Upper lobe of right lung (tissue), 1 donor: ENCODE results near the gene NIPAL1. TPM values are rescaled to one million over a fixed set of nuclear protein-coding genes. Genes with fewer than 3 reads are reported as not detected.

ENCODE experiments used
- ATAC-seq: fragments of 200-7000 bp; cut with Tn5 transposase; one replicate; pipeline ENCODE4 v1.9.1; 2020; ENCODE audit warnings: mild to moderate bottlenecking, moderate library complexity
- DNase-seq: peaks from one replicate; pipeline ENCODE4 v3.0.0-alpha.2; 2020
- H3K27ac ChIP-seq: fragments of 200-600 bp; one replicate; pipeline ENCODE4 v1.8.0; 2022
- H3K27me3 ChIP-seq: fragments of 200-600 bp; one replicate; pipeline ENCODE4 v1.8.0; 2022; ENCODE audit warnings: mild to moderate bottlenecking
- H3K36me3 ChIP-seq: fragments of 200-600 bp; one replicate; pipeline ENCODE4 v1.8.0; 2022
- H3K4me1 ChIP-seq: fragments of 200-600 bp; one replicate; pipeline ENCODE4 v1.8.0; 2022
- H3K4me3 ChIP-seq: fragments of 200-600 bp; one replicate; pipeline ENCODE4 v1.8.0; 2022; ENCODE audit warnings: mild to moderate bottlenecking
- H3K9me3 ChIP-seq: fragments of 200-600 bp; one replicate; pipeline ENCODE4 v1.8.0; 2022
- intact Hi-C: fragments of 100-400 bp; cut with DNase I; formaldehyde crosslinking; loops from one replicate; pipeline ENCODE4 v1.11.0; 2022
- total RNA-seq: library from RNA; stranded (reverse); fragmentation: NEBNext Ultra II Directional; extraction: Animal tissue kit (Norgen Biotek cat#: 25700); gene quantifications from one replicate; pipeline ENCODE4 v1.2.1, GENCODE V29; 2021
- TF ChIP-seq, protein P1 (sequence below): fragments of 200-600 bp; IDR thresholded peaks from one replicate; pipeline ENCODE4 v1.8.0; 2022; ENCODE audit warnings: antibody characterized with exemption
- donor health status: DM: no; HTN: yes; CAD: no; lungs with severe emphysema.

NIPAL1 gene
- total RNA-seq, 1 donor from 2014 or later = 2.0 TPM

DNA sequence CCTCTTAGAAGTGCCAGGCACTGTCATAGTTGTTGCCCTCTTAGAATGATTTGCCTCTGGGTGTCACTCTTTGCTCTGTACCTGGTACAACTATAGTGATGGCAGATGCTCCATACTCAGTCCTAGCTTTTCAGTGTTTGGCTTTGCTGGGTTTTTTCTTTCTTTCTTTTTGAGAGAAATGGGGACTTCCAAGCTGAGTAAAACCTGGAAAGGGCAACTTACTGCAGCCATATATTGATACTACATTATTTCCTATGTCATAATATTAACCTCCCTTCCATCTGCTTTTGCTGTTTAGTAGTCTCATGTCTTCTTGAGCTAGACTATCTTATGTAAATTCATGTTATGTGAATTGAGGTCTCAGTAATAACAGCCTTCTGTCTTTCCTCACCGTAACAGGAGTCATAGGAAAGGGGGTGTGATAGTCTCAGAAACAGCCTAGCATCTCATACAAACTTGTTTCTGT is 49.0 kb downstream of the NIPAL1 start:
- Histone ChIP-seq H3K27ac (no peak overlapping the region), H3K27me3 (no peaks in the 10 kb centered on the region), H3K4me3 (no peak overlapping the region), H3K36me3 (no peaks in the 10 kb centered on the region), H3K4me1 (no peaks in the 10 kb centered on the region), H3K9me3 (no peaks in the 10 kb centered on the region)
- ATAC-seq (no peak), DNase-seq (no peak)
- TF ChIP-seq, protein P1, sequence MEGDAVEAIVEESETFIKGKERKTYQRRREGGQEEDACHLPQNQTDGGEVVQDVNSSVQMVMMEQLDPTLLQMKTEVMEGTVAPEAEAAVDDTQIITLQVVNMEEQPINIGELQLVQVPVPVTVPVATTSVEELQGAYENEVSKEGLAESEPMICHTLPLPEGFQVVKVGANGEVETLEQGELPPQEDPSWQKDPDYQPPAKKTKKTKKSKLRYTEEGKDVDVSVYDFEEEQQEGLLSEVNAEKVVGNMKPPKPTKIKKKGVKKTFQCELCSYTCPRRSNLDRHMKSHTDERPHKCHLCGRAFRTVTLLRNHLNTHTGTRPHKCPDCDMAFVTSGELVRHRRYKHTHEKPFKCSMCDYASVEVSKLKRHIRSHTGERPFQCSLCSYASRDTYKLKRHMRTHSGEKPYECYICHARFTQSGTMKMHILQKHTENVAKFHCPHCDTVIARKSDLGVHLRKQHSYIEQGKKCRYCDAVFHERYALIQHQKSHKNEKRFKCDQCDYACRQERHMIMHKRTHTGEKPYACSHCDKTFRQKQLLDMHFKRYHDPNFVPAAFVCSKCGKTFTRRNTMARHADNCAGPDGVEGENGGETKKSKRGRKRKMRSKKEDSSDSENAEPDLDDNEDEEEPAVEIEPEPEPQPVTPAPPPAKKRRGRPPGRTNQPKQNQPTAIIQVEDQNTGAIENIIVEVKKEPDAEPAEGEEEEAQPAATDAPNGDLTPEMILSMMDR = no peak
- intact Hi-C loops = no loop called here

DNA sequence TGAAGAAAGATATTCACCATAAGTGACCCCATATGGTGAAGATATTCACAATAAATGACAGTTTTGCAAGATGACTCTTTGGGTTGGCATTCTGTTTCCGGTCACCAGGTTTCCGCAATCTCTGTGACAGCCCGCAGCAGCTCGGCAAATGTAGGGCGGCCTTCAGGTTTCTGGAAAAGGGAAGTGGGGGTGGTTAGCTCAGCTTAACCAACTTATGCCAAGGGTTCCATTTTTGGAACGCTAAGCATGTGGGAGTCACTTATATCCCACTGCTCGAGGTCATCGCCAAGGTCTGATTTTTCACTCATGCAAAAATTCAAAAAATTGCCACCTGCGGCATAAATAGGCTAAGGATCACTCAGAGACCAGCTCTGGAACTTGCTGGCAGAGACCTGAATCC is 51.0 kb downstream of the NIPAL1 start:
- ATAC-seq (no peak), DNase-seq (no peak)
- Histone ChIP-seq H3K4me3 (no peak overlapping the region), H3K27me3 (no peaks in the 10 kb centered on the region), H3K9me3 (no peaks in the 10 kb centered on the region), H3K4me1 (no peaks in the 10 kb centered on the region), H3K36me3 (no peaks in the 10 kb centered on the region), H3K27ac (no peak overlapping the region)
- intact Hi-C loops = no loop called here
- TF ChIP-seq, protein P1 = no peak

DNA sequence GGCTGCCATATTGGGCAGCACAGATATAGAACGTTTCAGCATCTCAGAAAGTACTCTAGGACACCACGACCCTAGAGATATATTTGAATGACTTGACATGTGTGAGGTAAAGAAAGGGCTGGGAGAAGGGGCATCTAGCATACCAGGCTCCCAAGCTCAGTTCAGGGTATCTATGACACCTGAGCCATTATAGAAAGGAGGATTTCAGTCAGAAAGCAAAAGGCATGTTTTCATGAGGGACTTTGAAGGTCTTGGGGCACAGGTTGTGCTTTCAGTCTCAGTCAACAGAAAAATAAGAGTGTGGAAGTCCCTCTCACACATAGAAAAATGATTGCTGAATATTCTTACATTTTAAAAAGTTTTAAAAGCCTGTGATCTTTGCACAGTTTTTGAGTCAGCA is 51.6 kb downstream of the NIPAL1 start:
- Histone ChIP-seq H3K4me3 (no peak overlapping the region), H3K27ac (no peak overlapping the region), H3K9me3 (no peaks in the 10 kb centered on the region), H3K27me3 (no peaks in the 10 kb centered on the region), H3K4me1 (no peaks in the 10 kb centered on the region), H3K36me3 (no peaks in the 10 kb centered on the region)
- no peak for DNase-seq
- ATAC-seq = no peak
- TF ChIP-seq, protein P1 = no peak
- intact Hi-C loops = no loop called here

DNA sequence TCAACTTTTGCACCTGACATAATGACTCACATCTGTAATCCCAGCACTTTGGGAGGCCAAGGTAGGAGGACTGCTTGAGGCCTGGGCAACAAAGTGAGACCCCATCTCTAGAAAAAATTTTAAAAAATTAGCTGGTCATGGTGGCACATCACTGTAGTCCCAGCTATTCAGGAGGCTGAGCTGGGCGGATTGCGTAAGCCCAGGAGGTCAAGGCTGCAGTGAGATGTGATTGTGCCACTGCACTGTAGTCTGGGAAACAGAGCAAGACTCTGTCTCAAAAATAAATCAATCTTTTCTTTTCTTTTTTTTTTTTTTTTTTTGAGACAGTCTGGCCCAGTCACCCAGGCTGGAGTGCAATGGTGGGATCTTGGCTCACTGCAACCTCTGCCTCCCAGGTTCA is 52.5 kb downstream of the NIPAL1 start:
- intact Hi-C loops = no loop called here
- Histone ChIP-seq H3K4me1 (no peaks in the 10 kb centered on the region), H3K9me3 (no peaks in the 10 kb centered on the region), H3K27ac (no peak overlapping the region), H3K36me3 (no peaks in the 10 kb centered on the region), H3K27me3 (no peaks in the 10 kb centered on the region), H3K4me3 (no peak overlapping the region)
- TF ChIP-seq, protein P1 = no peak
- ATAC-seq = no peak
- DNase-seq = no peak

DNA sequence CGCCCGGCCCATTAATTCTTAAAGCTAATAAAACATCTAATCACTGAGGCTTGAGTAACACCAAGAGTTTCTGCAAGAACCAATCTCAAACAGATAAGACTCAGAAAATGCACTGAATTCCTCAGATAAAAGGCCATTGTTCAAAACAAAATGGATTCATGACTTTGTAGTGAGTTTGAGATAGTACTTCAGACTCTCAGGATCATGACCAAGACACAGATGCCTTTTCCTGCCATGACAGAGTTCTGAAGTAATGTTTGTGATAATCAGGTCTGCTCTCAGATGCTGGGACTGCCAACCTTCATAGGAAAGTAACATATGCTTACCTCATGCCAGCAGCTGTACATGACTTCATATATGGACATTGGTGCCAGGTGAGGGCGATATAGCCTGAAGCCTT is 54.6 kb downstream of the NIPAL1 start:
- no peak overlapping the region for H3K4me3 ChIP-seq
- no peaks in the 10 kb centered on the region for H3K27me3 ChIP-seq
- intact Hi-C loops = no loop called here
- TF ChIP-seq, protein P1 = no peak
- DNase-seq (no peak), ATAC-seq (no peak)
- H3K27ac ChIP-seq = no peak overlapping the region
- H3K36me3 ChIP-seq = no peaks in the 10 kb centered on the region
- no peaks in the 10 kb centered on the region for H3K9me3 ChIP-seq
- H3K4me1 ChIP-seq = no peaks in the 10 kb centered on the region

DNA sequence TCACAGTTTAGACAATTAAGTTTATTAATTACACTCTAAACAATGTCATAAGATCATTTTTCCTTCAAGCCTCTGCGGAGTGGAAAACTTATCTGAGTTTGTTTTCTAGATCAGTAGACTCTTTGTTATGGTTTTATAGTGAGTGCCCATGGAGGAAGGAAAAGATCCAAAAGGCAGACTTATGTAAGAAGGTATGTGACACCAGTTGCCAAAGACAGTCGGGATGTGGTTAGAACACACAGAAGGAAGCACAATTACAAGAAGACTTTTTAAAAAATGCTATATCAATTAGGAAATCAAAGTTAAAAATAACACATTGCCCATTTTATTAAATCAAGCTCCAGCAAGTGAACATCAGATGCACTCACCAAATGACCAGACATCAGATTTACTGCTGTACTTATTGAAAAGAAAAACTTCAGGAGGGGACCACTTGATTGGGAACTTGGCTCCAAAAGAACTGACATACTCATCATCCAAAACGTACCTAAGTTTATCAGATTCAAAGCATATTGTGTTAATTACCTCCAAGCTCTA is 57.1 kb downstream of the NIPAL1 start:
- Histone ChIP-seq H3K4me1 (no peaks in the 10 kb centered on the region), H3K27me3 (no peaks in the 10 kb centered on the region), H3K9me3 (no peaks in the 10 kb centered on the region), H3K36me3 (no peaks in the 10 kb centered on the region), H3K4me3 (no peak overlapping the region), H3K27ac (no peak overlapping the region)
- ATAC-seq = no peak
- DNase-seq = no peak
- TF ChIP-seq, protein P1 = no peak
- intact Hi-C loops = no loop called here
